GM10266 (cell line): ENCODE data around the gene ITGB5.

Source experiments
- DNase-seq: peaks from one replicate; pipeline ENCODE4 v3.0.0; 2012; ENCODE audit errors: extremely low spot score
- CTCF ChIP-seq: IDR thresholded peaks from 2 replicates; pipeline ENCODE4 v1.5.1; 2012; ENCODE audit warnings: mild to moderate bottlenecking, low read depth; ENCODE audit not compliant: control insufficient read depth, insufficient read depth; ENCODE audit errors: missing control alignments

ITGB5 gene

GRCh38 chr3:124877674-124878073 lies 9.5 kb downstream of the ITGB5 start:
- TF ChIP-seq CTCF, result no peak
- no peak for DNase-seq

GRCh38 chr3:124876401-124876878 lies 10.7 kb downstream of the ITGB5 start:
- DNase-seq, result no peak
- no peak for TF ChIP-seq CTCF

- TF ChIP-seq CTCF, result no peak
- DNase-seq, result no peak
These were observed 13.9 kb downstream of the ITGB5 start for GRCh38 chr3:124873226-124873625.

- no peak for DNase-seq
These were observed 19.7 kb downstream of the ITGB5 start for GRCh38 chr3:124867511-124867910.

GRCh38 chr3:124862006-124862405 lies 25.2 kb downstream of the ITGB5 start:
- no peak for TF ChIP-seq CTCF
- no peak for DNase-seq

More at GRCh38 chr3:124867511-124867910, 19.7 kb downstream of the ITGB5 start:
- no peak for TF ChIP-seq CTCF

- TF ChIP-seq CTCF, result no peak
- no peak for DNase-seq
These were observed 26.1 kb downstream of the ITGB5 start for GRCh38 chr3:124861041-124861440.

- no peak for DNase-seq
- TF ChIP-seq CTCF, result no peak
These were observed 26.6 kb downstream of the ITGB5 start for GRCh38 chr3:124860599-124860998.
